HCT116 (cell line): Measurements from ENCODE around the gene RAB31. TPM values are rescaled to one million over a fixed set of nuclear protein-coding genes. Genes with fewer than 3 reads are reported as not detected.

Source experiments
- ATAC-seq: fragments of 200-7000 bp; cut with Tn5 transposase; 2 replicates; pipeline ENCODE4 v1.9.1; 2020; ENCODE audit warnings: mild to moderate bottlenecking, moderate library complexity
- Bru-seq: library from RNA; stranded (reverse); fragments of 400-500 nt; gene quantifications from one replicate; lab custom pipeline; 2021; lab: Mats Ljungman, UMichigan
- BruChase-seq, 2 experiments: library from RNA; stranded (reverse); fragments of 400-500 nt; gene quantifications; one replicate each; lab custom pipeline; 2021; lab: Mats Ljungman, UMichigan
- BruUV-seq: library from RNA; stranded (reverse); fragments of 400-500 nt; replicated peaks from 2 replicates; lab custom pipeline; 2021; lab: Mats Ljungman, UMichigan
- CTCF ChIA-PET: fragments of 300-600 bp; sonication (Branson Sonifier 250); formaldehyde crosslinking; loops from one replicate; lab custom pipeline; 2021; ENCODE audit warnings: antibody characterized with exemption; lab: Charles Lee
- POLR2A ChIA-PET: fragments of 300-600, 350-600 bp; sonication (Branson Sonifier 250); formaldehyde crosslinking; loops from one replicate; lab custom pipeline; 2021; ENCODE audit warnings: antibody characterized with exemption; lab: Charles Lee
- RAD21 ChIA-PET, 2 experiments: fragments of 300-600 bp; sonication (Branson Sonifier 250); formaldehyde crosslinking; loops; one replicate each; lab custom pipeline; 2023; ENCODE audit warnings: low total read pairs in 2 of 2; ENCODE audit not compliant: uncharacterized antibody in 2 of 2, unreplicated experiment in 2 of 2, low non-redundant PET in 1 of 2; lab: Charles Lee
- DNase-seq: peaks from one replicate; pipeline ENCODE4 v3.0.0-alpha.2; 2010; ENCODE audit warnings: low read depth, low spot score
- H2AFZ ChIP-seq: fragments of 200-600 bp; shearing (Covaris generic), sonication (generic); 2 replicates; pipeline ENCODE4 v1.6.1; 2017; ENCODE audit warnings: low read depth, mixed run types, mixed read lengths, antibody characterized with exemption, low read length; ENCODE audit not compliant: poor library complexity, severe bottlenecking
- H3K27ac ChIP-seq: 2 replicates; pipeline ENCODE4 v1.5.1; 2012; ENCODE audit warnings: low read depth, low read length
- H3K27me3 ChIP-seq: fragments of 200-600 bp; sonication (generic); 2 replicates; pipeline ENCODE4 v1.6.1; 2016; ENCODE audit warnings: mixed run types, low read length, mixed read lengths; ENCODE audit not compliant: insufficient read depth
- H3K36me3 ChIP-seq, 2 experiments: fragments of 200-500 bp in 1 of 2; fragments of 200-600 bp in 1 of 2; sonication (Bioruptor generic) in 1 of 2; sonication (generic) in 1 of 2; 2 replicates each; pipeline versions ENCODE4 v1.5.1 to v1.6.1; 2014 to 2016; ENCODE audit warnings: low read length in 2 of 2, inconsistent platforms in 1 of 2, mixed read lengths in 1 of 2, mixed run types in 1 of 2; ENCODE audit not compliant: insufficient read depth in 2 of 2, control insufficient read depth in 1 of 2
- H3K4me1 ChIP-seq, 2 experiments: fragments of 200-600 bp in 1 of 2; sonication (generic) in 1 of 2; 2 replicates each; pipeline versions ENCODE4 v1.5.1 to v1.6.1; 2012 to 2017; ENCODE audit warnings: low read length in 2 of 2, inconsistent platforms in 1 of 2, mild to moderate bottlenecking in 1 of 2, mixed read lengths in 1 of 2, mixed run types in 1 of 2, moderate library complexity in 1 of 2; ENCODE audit not compliant: insufficient read depth in 2 of 2, control insufficient read depth in 1 of 2
- H3K4me2 ChIP-seq: fragments of 200-600 bp; sonication (generic); 2 replicates; pipeline ENCODE4 v1.6.1; 2017; ENCODE audit warnings: mixed run types, low read length, mixed read lengths
- H3K4me3 ChIP-seq, 2 experiments: fragments of 200-600 bp in 1 of 2; sonication (generic) in 1 of 2; replicated peaks in 1 of 2; 2 replicates each; pipeline ENCODE4 v1.5.1; 2011 to 2016; ENCODE audit warnings: low read length in 2 of 2, control low read depth in 1 of 2, low read depth in 1 of 2, mild to moderate bottlenecking in 1 of 2, mixed read lengths in 1 of 2, mixed run types in 1 of 2
- H3K79me2 ChIP-seq: fragments of 200-600 bp; sonication (generic); 2 replicates; pipeline ENCODE4 v1.6.1; 2017; ENCODE audit warnings: mild to moderate bottlenecking, mixed run types, low read length, moderate library complexity, mixed read lengths; ENCODE audit not compliant: insufficient read depth
- H3K9ac ChIP-seq: fragments of 200-600 bp; sonication (generic); 2 replicates; pipeline ENCODE4 v1.6.1; 2016; ENCODE audit warnings: low read length, mixed read lengths
- H3K9me2 ChIP-seq: fragments of 200-600 bp; sonication (generic), shearing (Covaris generic); 2 replicates; pipeline ENCODE4 v1.6.1; 2017; ENCODE audit warnings: mixed run types, mild to moderate bottlenecking, moderate library complexity; ENCODE audit not compliant: insufficient read depth
- H3K9me3 ChIP-seq, 2 experiments: fragments of 200-500 bp in 1 of 2; fragments of 200-600 bp in 1 of 2; sonication (Bioruptor generic) in 1 of 2; sonication (generic) in 1 of 2; 2 replicates each; pipeline ENCODE4 v1.6.1; 2014 to 2017; ENCODE audit warnings: low read length in 2 of 2, mixed read lengths in 2 of 2, inconsistent platforms in 1 of 2, low read depth in 1 of 2, mild to moderate bottlenecking in 1 of 2, mixed run types in 1 of 2, moderate library complexity in 1 of 2; ENCODE audit not compliant: control insufficient read depth in 1 of 2, insufficient read depth in 1 of 2
- H4K20me1 ChIP-seq: fragments of 200-600 bp; sonication (generic), shearing (Covaris generic); 2 replicates; pipeline ENCODE4 v1.6.1; 2017; ENCODE audit warnings: mixed run types, mild to moderate bottlenecking, moderate library complexity; ENCODE audit not compliant: insufficient read depth
- MAX ChIP-seq: IDR thresholded peaks from 2 replicates; pipeline ENCODE4 v1.6.1; 2012
- POLR2A ChIP-seq: IDR thresholded peaks from 2 replicates; pipeline ENCODE4 v1.7.0; 2011; ENCODE audit warnings: borderline replicate concordance; ENCODE audit not compliant: insufficient read depth, insufficient read length; ENCODE audit errors: extremely low read depth
- POLR2AphosphoS5 ChIP-seq: IDR thresholded peaks from 2 replicates; pipeline ENCODE4 v1.6.1; 2011; ENCODE audit warnings: mild to moderate bottlenecking, low read depth, low read length, moderate library complexity
- RAD21 ChIP-seq: IDR thresholded peaks from 2 replicates; pipeline ENCODE4 v1.6.1; 2012; ENCODE audit warnings: low read depth, mild to moderate bottlenecking
- ZBTB33 ChIP-seq: IDR thresholded peaks from 2 replicates; pipeline ENCODE4 v1.6.1; 2011; ENCODE audit warnings: mild to moderate bottlenecking, low read length, moderate library complexity; ENCODE audit not compliant: insufficient replicate concordance; ENCODE audit errors: extremely low read depth
- ZFX ChIP-seq: fragments of 450-650 bp; IDR thresholded peaks from 2 replicates; pipeline ENCODE4 v1.6.1; 2017
- ZNF274 ChIP-seq: fragments of 200-500 bp; sonication (Bioruptor generic); IDR thresholded peaks from 2 replicates; pipeline ENCODE4 v1.6.1; 2014; ENCODE audit warnings: mild to moderate bottlenecking, low read depth, low read length, inconsistent platforms
- intact Hi-C: fragments of 100-400 bp; cut with micrococcal nuclease; formaldehyde crosslinking; loops from 2 replicates; pipeline ENCODE4 v1.10.0; 2022
- long read RNA-seq: library from polyadenylated mRNA; unstranded; transcript quantifications from one replicate; pipeline ENCODE4 v2.0.0, GENCODE V29; 2021; ENCODE audit not compliant: unreplicated experiment
- polyA plus RNA-seq: library from polyadenylated mRNA; unstranded; fragments of >200 nt; gene quantifications from 2 replicates; pipeline ENCODE4 v1.2.1, GENCODE V29; 2012; ENCODE audit warnings: missing spikeins
- total RNA-seq: library from RNA; stranded (reverse); gene quantifications from one replicate; pipeline ENCODE4 v1.2.1, GENCODE V29; 2021; ENCODE audit not compliant: unreplicated experiment

Gene RAB31
- total RNA-seq = 46.9 TPM
- polyA plus RNA-seq = 17.8 and 18.6 TPM in 2 replicates
- Bru-seq, nascent RNA = percentile 71 among the genes with signal in this experiment
- percentile 75 among the genes with signal in this experiment for BruChase-seq, experiment 1, labeled RNA remaining after a 6-hour chase
- BruChase-seq, experiment 2, labeled RNA remaining after a 2-hour chase = percentile 61 among the genes with signal in this experiment
- long read RNA-seq, full-length matches to known transcripts = 115 of 132 reads
- long read RNA-seq, partial matches to known transcripts = 3 of 132 reads
- long read RNA-seq, other reads (novel, unspliced or antisense) = 14 of 132 reads

- no peaks in the 10 kb centered on the region for H4K20me1 ChIP-seq
- H3K27ac ChIP-seq = peak within 1 kb of the TSS; percentile 63; the same call in 1 of the 2 replicates
- peak within 1 kb of the TSS; percentile 84 for H3K9ac ChIP-seq
- H3K9me3 ChIP-seq = no peaks in the 10 kb centered on the region
- H3K4me3 ChIP-seq = peak within 1 kb of the TSS; percentile 67 to 77
- peak; percentile 37; the same call in 1 of the 2 replicates for TF ChIP-seq ZFX
- no peak for TF ChIP-seq RAD21
- peak; percentile 50 for TF ChIP-seq POLR2A
- peak; percentile 68 for TF ChIP-seq POLR2AphosphoS5
- TF ChIP-seq ZNF274 = no peak
- TF ChIP-seq ZBTB33 = no peak
- peak; percentile 31; the same call in 1 of the 2 replicates for TF ChIP-seq MAX
- TF ChIP-seq, all 23 proteins: peak for 4
- CTCF ChIA-PET = interaction anchor here (1.0 kb wide), 1 partner anchor 9 kb away, joined by 4 read pairs; no protein-coding TSS in a partner anchor
- RAD21 ChIA-PET = no interaction called here
- H2AFZ ChIP-seq = peak within 1 kb of the TSS; percentile 59
- intact Hi-C loops = no loop called here
- peaks cover 27 to 56% of the 10 kb centered on the region in 2 experiments for H3K4me1 ChIP-seq
- peak within 1 kb of the TSS; percentile 92 for H3K4me2 ChIP-seq
- H3K36me3 ChIP-seq = no peaks in the 10 kb centered on the region
- no peak for DNase-seq
- no peaks in the 10 kb centered on the region for H3K27me3 ChIP-seq
- POLR2A ChIA-PET = interaction anchor here (1.3 kb wide), 1 partner anchor 11 kb away, joined by 3 read pairs; no protein-coding TSS in a partner anchor
- no peaks in the 10 kb centered on the region for H3K9me2 ChIP-seq
- BruUV-seq = no TSS peak
- peaks cover 5% of the 10 kb centered on the region for H3K79me2 ChIP-seq
- ATAC-seq = peak; percentile 94
Observed at GRCh38 chr18:9708057-9708433, at the start of gene RAB31. RAB31 (plus strand) TSS chr18:9708301; CDS start chr18:9708406, 105 bp downstream.
